Measurements from ENCODE around the gene SERPINB5. TPM values are rescaled to one million over a fixed set of nuclear protein-coding genes. Genes with fewer than 3 reads are reported as not detected.

The SERPINB5 gene
- total RNA-seq, 4 donors from 2014 or later, result not detected

GRCh38 chr18:63534615-63535014, 57.9 kb downstream of the SERPINB5 start:
- Histone ChIP-seq H3K36me3 (no peaks in the 10 kb centered on the region), H3K4me3 (no peak overlapping the region), H3K4me1 (no peaks in the 10 kb centered on the region), H3K9me3 (no peaks in the 10 kb centered on the region), H3K27ac (no peak overlapping the region), H3K27me3 (no peaks in the 10 kb centered on the region)
- in situ Hi-C loops (cut with MboI; ENCODE audit: low sequenced_read_pairs in 4 of 4), result no loop called here
- DNase-seq (no peak), ATAC-seq (no peak)
- intact Hi-C loops (cut with DNase I; ENCODE audit: low total_unique reads), result no loop called here
- TF ChIP-seq POLR2A (IDR thresholded peaks at IDR 0.05) (no peak), CTCF (IDR thresholded peaks at IDR 0.05 in 4 of 5, conservative IDR thresholded peaks at IDR 0.05 in 1 of 5) (no peak)

DNA sequence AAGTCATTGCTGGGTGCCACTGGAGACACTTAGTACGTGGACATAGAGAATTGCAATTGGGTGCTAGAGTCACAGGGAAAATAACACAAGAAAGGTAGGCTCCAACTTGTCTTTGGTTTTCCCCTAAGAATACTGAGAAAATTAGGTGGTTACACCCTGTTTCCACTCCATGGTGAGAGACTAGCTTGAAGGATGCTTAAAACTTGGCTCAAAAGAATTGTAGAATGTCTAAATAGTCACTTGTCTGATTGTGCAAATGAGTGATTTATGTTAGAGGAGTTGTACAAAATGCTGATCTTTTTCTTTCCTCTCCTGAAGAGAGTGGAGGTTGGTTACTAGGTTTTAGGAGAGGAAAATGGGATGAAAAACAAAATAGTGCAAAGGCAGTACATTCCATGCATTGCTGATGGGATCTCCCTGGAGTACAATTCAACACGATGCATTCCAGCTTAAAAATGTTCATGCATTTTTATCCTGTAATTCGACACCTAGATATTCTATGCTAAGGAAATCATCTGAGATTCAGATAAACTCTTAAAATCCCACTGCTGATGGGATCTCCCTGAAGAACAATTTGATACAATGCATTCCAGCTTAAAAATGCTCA, 63.2 kb downstream of the SERPINB5 start:
- in situ Hi-C loops (cut with MboI; ENCODE audit: low sequenced_read_pairs in 4 of 4) (no loop called here), intact Hi-C loops (cut with DNase I; ENCODE audit: low total_unique reads) (no loop called here)
- TF ChIP-seq CTCF (IDR thresholded peaks at IDR 0.05 in 4 of 5, conservative IDR thresholded peaks at IDR 0.05 in 1 of 5), result no peak
- no peak for TF ChIP-seq POLR2A (IDR thresholded peaks at IDR 0.05)
- H3K9me3 ChIP-seq, result no peaks in the 10 kb centered on the region
- ATAC-seq, result no peak
- no peaks in the 10 kb centered on the region for H3K36me3 ChIP-seq
- H3K27me3 ChIP-seq, result no peaks in the 10 kb centered on the region
- H3K4me3 ChIP-seq, result no peak overlapping the region
- DNase-seq, result no peak
- H3K27ac ChIP-seq, result no peak overlapping the region
- H3K4me1 ChIP-seq, result no peaks in the 10 kb centered on the region

DNA sequence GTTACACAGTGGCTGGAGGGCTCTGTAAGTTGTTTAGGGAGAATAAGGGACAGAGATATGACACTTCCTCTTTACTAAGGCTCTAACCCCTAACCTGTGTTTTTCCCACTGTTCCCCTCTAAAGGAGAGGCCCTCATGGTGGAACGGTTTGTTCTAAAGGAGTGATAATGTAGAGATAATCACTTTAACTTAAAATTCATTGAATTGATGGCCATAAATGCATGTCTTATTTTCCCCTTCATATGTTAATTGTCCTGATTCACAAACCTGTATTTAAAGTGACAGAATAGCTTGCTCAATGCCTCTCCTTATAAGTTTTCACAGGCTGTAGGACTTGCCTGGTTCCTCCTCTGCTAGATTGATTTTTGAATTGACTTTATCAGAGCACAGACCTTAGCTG, 65.3 kb downstream of the SERPINB5 start, which contains the start of gene SERPINB12:
Gene SERPINB12 (plus strand): TSS at position 301 of the 400 bp plus-strand sequence. CDS start 13,791 bp downstream, outside the sequence.
- no peak within 1 kb of the TSS for H3K27ac ChIP-seq
- DNase-seq, result no peak
- H3K4me3 ChIP-seq, result no peak within 1 kb of the TSS
- no peaks in the 10 kb centered on the region for H3K36me3 ChIP-seq
- no peaks in the 10 kb centered on the region for H3K9me3 ChIP-seq
- in situ Hi-C loops (cut with MboI; ENCODE audit: low sequenced_read_pairs in 4 of 4), result no loop called here
- ATAC-seq, result no peak
- H3K27me3 ChIP-seq, result no peaks in the 10 kb centered on the region
- TF ChIP-seq POLR2A (IDR thresholded peaks at IDR 0.05) (no peak), CTCF (IDR thresholded peaks at IDR 0.05 in 4 of 5, conservative IDR thresholded peaks at IDR 0.05 in 1 of 5) (no peak)
- no peaks in the 10 kb centered on the region for H3K4me1 ChIP-seq
- intact Hi-C loops (cut with DNase I; ENCODE audit: low total_unique reads), result no loop called here

DNA sequence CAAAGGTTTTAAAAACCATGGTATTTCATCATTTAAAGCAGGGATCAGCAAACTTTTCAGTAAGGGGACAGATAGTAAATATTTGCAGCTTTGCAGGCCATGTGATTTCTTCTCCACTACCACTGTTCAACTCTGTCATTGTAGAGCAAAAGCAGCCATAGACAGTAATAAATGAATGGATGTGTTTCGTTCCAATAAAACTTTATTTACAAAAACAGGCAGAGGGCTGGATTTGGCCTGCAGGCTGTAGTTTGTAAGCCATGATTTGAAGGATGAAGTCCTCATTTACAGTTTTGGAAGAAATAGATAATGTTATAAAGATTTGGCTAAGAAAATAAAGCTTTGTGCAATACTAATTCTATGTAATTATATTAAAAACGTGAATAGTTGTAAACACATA, 67.3 kb downstream of the SERPINB5 start:
- no peaks in the 10 kb centered on the region for H3K4me1 ChIP-seq
- DNase-seq (no peak), ATAC-seq (no peak)
- H3K9me3 ChIP-seq, result no peaks in the 10 kb centered on the region
- H3K4me3 ChIP-seq, result no peak overlapping the region
- in situ Hi-C loops (cut with MboI; ENCODE audit: low sequenced_read_pairs in 4 of 4), result no loop called here
- intact Hi-C loops (cut with DNase I; ENCODE audit: low total_unique reads), result no loop called here
- TF ChIP-seq CTCF (IDR thresholded peaks at IDR 0.05 in 4 of 5, conservative IDR thresholded peaks at IDR 0.05 in 1 of 5), result no peak
- TF ChIP-seq POLR2A (IDR thresholded peaks at IDR 0.05), result no peak
- no peaks in the 10 kb centered on the region for H3K27me3 ChIP-seq
- no peak overlapping the region for H3K27ac ChIP-seq
- H3K36me3 ChIP-seq, result no peaks in the 10 kb centered on the region

- intact Hi-C loops (cut with DNase I; ENCODE audit: low total_unique reads), result no loop called here
- H3K4me1 ChIP-seq, result no peaks in the 10 kb centered on the region
- H3K36me3 ChIP-seq, result no peaks in the 10 kb centered on the region
- TF ChIP-seq CTCF (IDR thresholded peaks at IDR 0.05 in 4 of 5, conservative IDR thresholded peaks at IDR 0.05 in 1 of 5), result no peak
- TF ChIP-seq POLR2A (IDR thresholded peaks at IDR 0.05), result no peak
- H3K4me3 ChIP-seq, result no peak overlapping the region
- no peak for ATAC-seq
- DNase-seq, result no peak
- H3K9me3 ChIP-seq, result no peaks in the 10 kb centered on the region
- in situ Hi-C loops (cut with MboI; ENCODE audit: low sequenced_read_pairs in 4 of 4), result no loop called here
- H3K27me3 ChIP-seq, result no peaks in the 10 kb centered on the region
- no peak overlapping the region for H3K27ac ChIP-seq
Observed at GRCh38 chr18:63545000-63545399, 68.2 kb downstream of the SERPINB5 start.
